ENCODE results near the gene IGF2BP1. TPM values are rescaled to one million over a fixed set of nuclear protein-coding genes. Genes with fewer than 3 reads are reported as not detected.
A peak's percentile ranks its signal among the peaks of the same experiment; 100 is the strongest.

IGF2BP1 gene
- total RNA-seq, 1 donor from 2014 or later = 260 TPM

DNA sequence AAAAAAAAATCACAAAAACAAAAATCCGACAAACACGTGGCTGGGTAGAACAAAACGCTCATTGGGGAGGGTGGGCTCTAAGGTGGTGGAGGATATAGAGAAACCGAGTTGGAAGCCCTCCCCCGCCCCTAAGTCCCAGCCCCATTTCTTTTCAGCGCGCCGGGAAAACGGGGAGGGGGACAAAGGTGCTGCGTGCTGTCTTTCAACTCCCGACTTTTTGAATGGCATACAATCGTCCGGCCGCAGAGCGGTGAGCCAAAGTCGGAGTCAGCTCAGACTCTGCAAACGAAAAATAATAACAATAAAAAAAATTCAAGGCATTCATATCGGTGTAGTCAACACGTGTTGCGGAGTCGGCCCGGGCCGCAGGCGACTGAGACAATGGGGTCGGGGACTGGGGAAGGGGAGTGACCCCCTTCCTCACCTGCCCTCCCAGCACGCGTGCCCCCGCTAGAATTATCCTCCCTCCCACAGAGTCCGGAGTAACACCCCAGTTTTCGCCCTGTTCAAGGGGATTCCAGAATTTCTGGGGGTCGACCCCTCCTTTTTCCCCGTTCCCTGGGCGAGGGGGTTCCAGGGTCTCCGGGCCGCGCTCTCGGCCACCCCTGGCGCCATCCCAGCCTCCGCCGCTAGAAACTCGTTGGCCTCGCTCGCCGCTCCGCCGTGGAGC lies 1.7 kb upstream of the IGF2BP1 start:
- no peaks in the 10 kb centered on the region for H4K20me1 ChIP-seq (ENCODE audit: insufficient read depth, low read length)
- peaks cover 41% of the 10 kb centered on the region for H3K27me3 ChIP-seq (ENCODE audit: insufficient read depth, low read length)
- peak overlapping the region; percentile 93 for H3K27ac Mint-ChIP-seq (ENCODE audit: unreplicated experiment)
- H3K9me3 Mint-ChIP-seq (ENCODE audit: unreplicated experiment) = peaks cover 1% of the 10 kb centered on the region
- H3K27me3 Mint-ChIP-seq (ENCODE audit: low read depth, unreplicated experiment) = no peaks in the 10 kb centered on the region
- H3K4me2 ChIP-seq (ENCODE audit: low read length) = peak overlapping the region; percentile 99
- TF ChIP-seq EZH2 (IDR thresholded peaks at IDR 0.05; ENCODE audit: insufficient read depth, low read length) = no peak
- no peak for TF ChIP-seq CTCF (IDR thresholded peaks at IDR 0.05; ENCODE audit: insufficient read depth, low read depth, low read length)
- H3K4me1 ChIP-seq (ENCODE audit: insufficient read depth, low read length) = peaks cover 9% of the 10 kb centered on the region
- no peak for FAIRE-seq
- H3K4me3 ChIP-seq (ENCODE audit: insufficient read depth, low read depth, low read length) = peak overlapping the region; percentile 90
- H3K4me1 Mint-ChIP-seq (ENCODE audit: low read depth, unreplicated experiment) = peaks cover 24% of the 10 kb centered on the region
- H3K36me3 ChIP-seq (ENCODE audit: insufficient read depth, low read length) = no peaks in the 10 kb centered on the region
- H3K27ac ChIP-seq (ENCODE audit: low read depth, low read length) = no peak overlapping the region
- DNase-seq (ENCODE audit: low read depth) = no peak
- H3K4me3 Mint-ChIP-seq (ENCODE audit: unreplicated experiment) = peak overlapping the region; percentile 87
- peak overlapping the region; percentile 73 for H2AFZ ChIP-seq (ENCODE audit: low read depth, low read length)
- no peaks in the 10 kb centered on the region for H3K9me3 ChIP-seq (ENCODE audit: insufficient read depth, low read depth, low read length)
- peak overlapping the region; percentile 96 for H3K9ac ChIP-seq (ENCODE audit: low read length)
- peaks cover 31% of the 10 kb centered on the region for H3K79me2 ChIP-seq (ENCODE audit: insufficient read depth, low read length)
- peaks cover 10% of the 10 kb centered on the region for H3K36me3 Mint-ChIP-seq (ENCODE audit: low read depth, unreplicated experiment)

DNA sequence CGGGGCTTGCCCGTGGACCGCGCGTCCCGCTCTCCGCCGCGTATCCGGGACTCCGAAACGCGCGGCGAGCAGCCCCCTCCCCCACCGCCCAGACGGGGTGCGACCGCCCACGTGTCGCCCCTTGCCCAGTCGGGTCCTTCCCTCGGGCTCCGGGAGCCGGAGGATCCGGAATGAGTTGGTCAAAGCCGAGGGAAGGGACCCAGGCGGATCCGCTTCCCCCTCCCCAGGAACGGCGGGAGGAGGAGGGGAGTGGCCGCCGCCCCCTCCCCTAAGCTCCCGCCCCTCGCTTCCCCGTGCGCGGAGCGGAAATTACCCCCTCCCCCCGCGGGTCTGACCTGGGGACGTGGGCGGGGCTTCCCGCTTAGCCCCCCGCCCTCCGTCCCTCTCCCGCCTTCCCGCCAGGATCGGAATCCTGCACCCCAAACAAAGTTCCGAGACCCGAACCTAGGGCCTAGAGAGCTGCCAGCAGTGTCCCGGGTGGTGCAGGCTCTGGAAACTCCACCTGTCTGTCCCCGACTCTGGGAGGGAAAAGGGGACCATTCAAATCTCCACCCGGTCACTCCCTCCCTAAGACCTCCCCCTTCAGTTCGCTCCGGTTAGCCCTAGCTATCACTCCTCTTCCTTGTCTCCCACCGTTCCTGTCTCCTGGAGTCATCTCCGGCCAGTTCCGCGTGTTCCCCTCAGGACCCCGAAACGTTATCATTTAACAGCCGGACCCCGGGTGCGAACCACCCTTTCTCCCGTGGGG lies 1.0 kb upstream of the IGF2BP1 start:
- no peaks in the 10 kb centered on the region for H3K36me3 ChIP-seq (ENCODE audit: insufficient read depth, low read length)
- H4K20me1 ChIP-seq (ENCODE audit: insufficient read depth, low read length) = no peaks in the 10 kb centered on the region
- Mint-ChIP-seq H3K4me1 (ENCODE audit: low read depth, unreplicated experiment) (peaks cover 19% of the 10 kb centered on the region), H3K27me3 (ENCODE audit: low read depth, unreplicated experiment) (no peaks in the 10 kb centered on the region), H3K9me3 (ENCODE audit: unreplicated experiment) (peaks cover 1% of the 10 kb centered on the region), H3K27ac (ENCODE audit: unreplicated experiment) (peak overlapping the region; percentile 95), H3K4me3 (ENCODE audit: unreplicated experiment) (peak overlapping the region; percentile 93), H3K36me3 (ENCODE audit: low read depth, unreplicated experiment) (peaks cover 13% of the 10 kb centered on the region)
- no peaks in the 10 kb centered on the region for H3K9me3 ChIP-seq (ENCODE audit: insufficient read depth, low read depth, low read length)
- FAIRE-seq = no peak
- H3K4me3 ChIP-seq (ENCODE audit: insufficient read depth, low read depth, low read length) = peak overlapping the region; percentile 90
- H3K79me2 ChIP-seq (ENCODE audit: insufficient read depth, low read length) = peaks cover 39% of the 10 kb centered on the region
- H2AFZ ChIP-seq (ENCODE audit: low read depth, low read length) = peak overlapping the region; percentile 73
- peaks cover 9% of the 10 kb centered on the region for H3K4me1 ChIP-seq (ENCODE audit: insufficient read depth, low read length)
- no peak overlapping the region for H3K27ac ChIP-seq (ENCODE audit: low read depth, low read length)
- TF ChIP-seq CTCF (IDR thresholded peaks at IDR 0.05; ENCODE audit: insufficient read depth, low read depth, low read length) = no peak
- peak; percentile 54 for TF ChIP-seq EZH2 (IDR thresholded peaks at IDR 0.05; ENCODE audit: insufficient read depth, low read length)
- no peak for DNase-seq (ENCODE audit: low read depth)
- peak overlapping the region; percentile 99 for H3K4me2 ChIP-seq (ENCODE audit: low read length)
- H3K27me3 ChIP-seq (ENCODE audit: insufficient read depth, low read length) = peaks cover 36% of the 10 kb centered on the region
- H3K9ac ChIP-seq (ENCODE audit: low read length) = peak overlapping the region; percentile 96

Measured in astrocyte (in vitro differentiated cells and primary cell).